Brain microvascular endothelial cell (primary cell): ENCODE results near the gene STAP2.

Experiments used
- DNase-seq: peaks from one replicate; pipeline ENCODE4 v3.0.0-alpha.2; 2020
- H3K27ac ChIP-seq: fragments of 250-450 bp; sonication (Bioruptor Pico); 2 replicates; pipeline ENCODE4 v1.5.1; 2020; ENCODE audit warnings: mild to moderate bottlenecking, moderate library complexity
- H3K27me3 ChIP-seq: fragments of 250-450 bp; sonication (Bioruptor Pico); replicated peaks from 2 replicates; pipeline ENCODE4 v1.5.1; 2020; ENCODE audit warnings: mild to moderate bottlenecking
- H3K36me3 ChIP-seq: fragments of 250-450 bp; sonication (Bioruptor Pico); replicated peaks from 2 replicates; pipeline ENCODE4 v1.5.1; 2020; ENCODE audit warnings: mild to moderate bottlenecking
- H3K4me3 ChIP-seq: 2 replicates; pipeline ENCODE4 v1.5.1; 2011; ENCODE audit warnings: low read depth, mild to moderate bottlenecking, control low read depth, low read length, moderate library complexity
- CTCF ChIP-seq: IDR thresholded peaks from 2 replicates; pipeline ENCODE4 v1.5.1; 2011; ENCODE audit warnings: low read depth, mild to moderate bottlenecking, moderate library complexity, low read length, control low read depth, inconsistent platforms; ENCODE audit errors: missing control alignments
- in situ Hi-C: cut with HindIII; loops from 2 replicates; pipeline ENCODE4 v1.10.0; 2017; ENCODE audit warnings: low sequenced_read_pairs, low pct_ligation_motif_present

STAP2 gene

DNA sequence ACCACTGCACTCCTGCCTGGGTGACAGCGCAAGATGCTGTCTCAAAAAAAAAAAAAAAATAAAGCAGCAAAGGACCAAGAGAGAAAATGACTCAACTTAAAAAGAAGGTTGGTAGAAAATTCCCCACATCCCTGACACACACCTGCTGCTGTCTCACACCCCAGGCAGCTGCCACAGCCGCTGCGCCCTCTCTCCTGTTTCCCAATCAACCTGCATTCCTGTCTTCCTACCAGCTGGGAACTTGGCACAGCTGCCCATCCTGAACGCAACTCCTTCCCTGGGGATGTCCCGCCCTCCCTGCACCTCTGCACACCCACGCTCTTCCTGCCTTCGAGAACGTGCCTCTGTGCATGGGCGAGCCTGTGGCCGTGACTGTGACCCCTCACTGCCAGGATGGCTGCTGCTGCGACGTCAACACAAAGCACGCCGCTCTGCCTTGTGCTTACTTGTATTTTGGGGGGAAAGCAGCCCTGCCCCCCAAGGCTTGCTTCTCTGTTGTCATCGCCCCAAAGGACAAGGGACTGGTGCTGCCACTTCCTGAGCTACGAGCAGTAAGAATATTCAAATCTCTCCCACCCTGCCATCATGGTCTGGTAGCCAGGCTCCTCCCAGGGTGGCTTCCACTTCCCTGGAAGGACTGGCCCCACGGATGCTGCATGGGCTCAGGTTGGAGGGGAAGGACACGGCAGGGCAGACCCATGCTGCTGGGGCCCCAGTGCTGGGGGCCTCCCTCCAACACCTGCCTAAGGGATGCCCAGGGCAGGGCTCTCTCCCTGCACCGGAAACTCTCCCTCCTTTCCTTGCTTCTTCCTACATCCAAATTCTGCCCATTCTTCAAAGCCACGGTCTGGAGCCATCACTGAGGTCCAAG lies 41.0 kb upstream of the STAP2 start:
- H3K27me3 ChIP-seq, result no peaks in the 10 kb centered on the region
- no peak overlapping the region for H3K4me3 ChIP-seq
- H3K27ac ChIP-seq, result no peak overlapping the region
- in situ Hi-C loops, result no loop called here
- DNase-seq, result no peak
- peaks cover 14% of the 10 kb centered on the region for H3K36me3 ChIP-seq
- no peak for TF ChIP-seq CTCF

- Histone ChIP-seq H3K4me3 (no peak overlapping the region), H3K36me3 (peaks cover 8% of the 10 kb centered on the region), H3K27me3 (no peaks in the 10 kb centered on the region), H3K27ac (no peak overlapping the region)
- in situ Hi-C loops, result no loop called here
- DNase-seq, result no peak
- no peak for TF ChIP-seq CTCF
These were observed 40.3 kb upstream of the STAP2 start for GRCh38 chr19:4378886-4379285.

GRCh38 chr19:4376991-4377781 lies 38.6 kb upstream of the STAP2 start:
- Histone ChIP-seq H3K36me3 (peaks cover 4% of the 10 kb centered on the region), H3K27ac (no peak overlapping the region), H3K4me3 (no peak overlapping the region), H3K27me3 (no peaks in the 10 kb centered on the region)
- in situ Hi-C loops, result no loop called here
- no peak for TF ChIP-seq CTCF
- DNase-seq, result no peak

DNA sequence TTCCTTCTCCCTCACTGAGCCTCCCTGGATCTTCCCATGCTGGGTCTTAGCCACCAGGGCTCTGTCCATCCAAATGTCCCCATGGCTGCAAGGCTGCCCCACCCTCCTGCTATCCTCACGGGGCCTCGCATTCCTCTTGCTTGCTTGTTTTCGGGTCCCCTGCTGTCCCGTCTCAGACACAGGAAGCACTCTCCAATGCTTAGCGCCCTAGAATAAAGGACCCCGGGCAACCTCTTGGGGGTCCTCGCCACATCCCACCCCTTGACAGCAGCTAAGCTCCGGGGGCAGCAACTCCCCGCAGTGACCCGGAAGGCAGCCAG lies 38.0 kb upstream of the STAP2 start:
- DNase-seq, result no peak
- H3K36me3 ChIP-seq, result peaks cover 4% of the 10 kb centered on the region
- in situ Hi-C loops, result no loop called here
- H3K4me3 ChIP-seq, result no peak overlapping the region
- no peak overlapping the region for H3K27ac ChIP-seq
- H3K27me3 ChIP-seq, result no peaks in the 10 kb centered on the region
- TF ChIP-seq CTCF, result no peak

- H3K27ac ChIP-seq, result no peak overlapping the region
These were observed 37.5 kb upstream of the STAP2 start for GRCh38 chr19:4376028-4376670.

More at GRCh38 chr19:4376028-4376670, 37.5 kb upstream of the STAP2 start:
- Histone ChIP-seq H3K36me3 (peaks cover 5% of the 10 kb centered on the region), H3K4me3 (no peak overlapping the region), H3K27me3 (no peaks in the 10 kb centered on the region)
- in situ Hi-C loops, result no loop called here
- TF ChIP-seq CTCF, result no peak
- no peak for DNase-seq
